Prostate gland (tissue), 2 donors: ENCODE measurements around the gene OSR1.

ENCODE experiments used
- CTCF ChIP-seq, 4 experiments: fragments of 200-600 bp in 2 of 4; fragments of 450-650 bp in 2 of 4; sonication (generic) in 2 of 4; IDR thresholded peaks; 1 replicate in 3 of 4; 2 replicates in 1 of 4; pipeline ENCODE4 v1.5.1; 2016 to 2019; ENCODE audit warnings: antibody characterized with exemption in 4 of 4, mild to moderate bottlenecking in 2 of 4, moderate library complexity in 2 of 4
- POLR2AphosphoS5 ChIP-seq: sonication (generic); formaldehyde crosslinking; IDR thresholded peaks from one replicate; pipeline ENCODE4 v1.6.1; 2017; ENCODE audit warnings: antibody characterized with exemption

- no peak for TF ChIP-seq CTCF (IDR thresholded peaks at IDR 0.05)
- TF ChIP-seq POLR2AphosphoS5: no peak
These were observed 4.7 kb downstream of the OSR1 start for GRCh38 chr2:19353721-19354050.
